Fibroblast of skin of abdomen (primary cell): ENCODE data around the gene LNPEP.

Experiments used
- DNase-seq: peaks from one replicate; pipeline ENCODE4 v3.0.0-alpha.2; 2013

The LNPEP gene

DNA sequence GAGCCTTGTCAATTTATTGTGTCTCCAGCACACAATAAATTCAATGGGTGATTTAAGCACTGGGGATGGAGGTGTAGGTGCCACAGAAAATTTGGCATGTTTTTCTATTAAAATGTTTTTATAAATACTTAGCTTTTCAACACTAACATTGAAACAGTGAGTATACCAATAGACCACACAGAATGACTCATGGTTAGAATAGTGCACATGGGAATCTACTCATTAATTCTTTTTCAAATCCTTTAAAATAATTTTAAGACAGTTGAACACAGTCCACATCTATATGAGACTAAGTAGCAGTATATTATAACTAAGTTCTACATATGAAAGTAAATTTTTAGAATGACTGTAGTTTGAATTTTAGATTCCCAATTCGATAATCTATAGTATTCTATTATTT, 67.1 kb downstream of the LNPEP start:
- peak; percentile 14 for DNase-seq

DNA sequence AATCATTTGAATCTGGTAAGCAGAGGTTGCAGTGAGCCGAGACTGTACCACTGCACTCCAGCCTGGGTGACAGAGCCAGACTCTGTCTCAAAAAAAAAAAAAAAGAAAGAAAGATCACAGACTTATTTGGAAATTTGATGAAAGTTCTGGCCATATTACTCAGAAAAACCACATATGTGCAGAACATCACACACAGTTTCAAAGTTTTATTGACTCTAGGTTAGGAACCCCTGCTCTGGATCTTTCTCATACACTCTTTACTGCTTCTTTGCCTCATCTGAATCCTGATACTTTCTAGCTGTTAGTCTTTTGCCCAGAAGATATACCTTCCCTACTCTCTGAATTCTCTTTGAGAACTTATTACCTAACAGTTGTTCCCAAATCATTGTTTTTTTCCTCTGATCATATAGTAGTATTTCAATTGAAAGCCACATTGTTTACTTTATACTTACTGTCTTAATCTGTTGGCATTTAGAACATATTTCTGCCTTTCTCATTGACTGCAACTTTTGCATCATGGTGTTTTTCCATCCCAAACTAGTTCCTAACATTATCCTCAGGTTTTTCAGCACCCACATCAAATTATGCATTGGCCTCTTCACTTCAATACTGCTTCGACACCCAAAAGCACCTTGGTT, 68.7 kb downstream of the LNPEP start:
- peak; percentile 6 for DNase-seq

DNA sequence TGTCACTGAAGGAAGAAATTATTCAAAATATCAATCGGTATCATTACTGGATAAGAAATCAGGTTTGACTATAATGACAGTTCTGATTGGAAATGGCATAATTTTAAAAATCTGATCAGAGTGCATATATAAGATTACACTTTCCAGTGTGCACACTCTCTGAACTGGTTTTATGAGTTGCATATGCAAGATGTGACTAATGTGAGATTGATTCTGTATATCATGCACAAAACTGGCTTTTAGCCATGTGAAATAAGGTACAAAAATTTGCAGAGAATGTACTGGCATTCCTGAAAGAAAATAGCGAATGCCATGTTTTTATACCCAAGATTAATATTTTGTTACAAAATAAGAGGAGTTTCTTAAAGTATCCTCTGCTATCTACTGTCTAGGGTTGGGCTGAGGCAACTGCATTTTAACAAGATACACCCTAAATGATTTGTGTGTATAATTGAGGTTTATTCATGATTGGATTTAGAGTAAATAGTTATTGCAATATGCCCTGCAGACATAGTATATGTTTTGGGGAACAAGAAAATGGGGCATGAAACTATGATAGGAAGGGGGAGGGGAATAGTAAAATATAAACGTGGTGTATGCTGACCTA, 70.7 kb downstream of the LNPEP start:
- DNase-seq, result peak; percentile 23

DNA sequence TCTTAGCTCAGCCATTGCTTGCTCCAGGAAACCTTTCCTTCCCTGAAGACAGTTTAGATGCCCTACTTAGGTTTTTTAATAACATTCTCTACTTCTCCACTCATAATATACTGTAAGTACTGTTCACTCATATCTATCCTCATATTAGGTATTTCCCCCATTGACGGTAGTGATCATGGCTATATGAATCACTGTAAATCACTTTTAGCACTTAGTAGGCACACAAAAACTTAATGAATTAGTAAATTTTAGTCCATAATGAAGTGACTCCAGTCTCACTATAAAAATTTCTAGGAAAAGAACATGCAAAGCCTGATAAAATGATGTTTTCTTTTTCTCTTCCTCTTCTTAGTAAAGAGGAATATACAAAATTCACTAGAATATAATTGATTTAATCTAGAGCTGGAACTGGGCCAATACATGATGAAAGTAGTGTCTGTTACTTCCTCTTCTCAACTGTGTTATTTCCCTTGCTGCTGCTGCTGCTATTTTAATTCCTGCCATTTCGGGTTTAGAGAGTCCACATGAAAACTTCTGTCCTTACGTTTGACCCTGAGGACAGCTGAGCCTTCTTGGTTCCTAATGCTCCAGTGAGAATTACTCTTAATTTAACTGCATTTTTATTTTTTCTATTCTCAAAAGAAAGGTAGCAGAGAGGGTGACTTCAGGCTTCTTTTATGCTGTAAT, 73.5 kb downstream of the LNPEP start:
- peak; percentile 9 for DNase-seq

DNA sequence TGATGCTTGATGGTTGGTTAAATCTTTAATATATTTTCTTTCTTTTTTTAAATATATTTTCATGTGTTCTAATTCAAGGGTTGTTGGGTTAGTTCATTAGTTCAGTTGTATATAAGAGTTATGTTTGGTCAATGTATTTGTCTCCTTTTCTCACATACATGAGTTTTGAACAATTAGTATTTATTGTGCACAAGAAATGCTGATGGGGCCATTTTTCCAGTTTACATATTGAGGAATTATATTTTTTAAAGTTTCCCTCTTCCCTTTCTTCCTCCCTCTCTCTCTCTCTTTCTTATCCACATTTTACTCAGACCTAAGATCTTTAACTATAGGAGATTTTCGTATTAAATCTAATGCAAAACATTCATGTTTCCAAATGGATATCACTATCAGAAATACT, 74.0 kb downstream of the LNPEP start:
- DNase-seq, result no peak

DNA sequence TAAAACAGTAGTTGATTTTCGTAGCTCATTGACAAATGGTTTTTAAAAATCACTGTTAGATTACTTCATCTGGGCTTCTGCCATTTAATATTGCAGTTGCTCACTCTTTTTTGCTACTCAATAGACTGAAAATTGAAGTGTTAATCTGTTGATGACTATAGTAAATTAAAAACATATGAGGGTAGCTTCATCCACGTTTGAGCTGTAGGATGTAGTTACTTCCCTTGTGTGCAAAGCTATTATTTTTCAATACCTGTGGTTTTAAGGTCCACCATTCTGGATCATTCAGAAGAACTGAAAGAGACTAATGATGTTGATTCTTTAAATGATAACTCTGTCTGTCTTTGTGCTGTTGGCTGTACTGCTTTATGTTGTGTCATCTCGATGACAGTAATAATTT, 74.7 kb downstream of the LNPEP start:
- DNase-seq, result peak; percentile 73

DNA sequence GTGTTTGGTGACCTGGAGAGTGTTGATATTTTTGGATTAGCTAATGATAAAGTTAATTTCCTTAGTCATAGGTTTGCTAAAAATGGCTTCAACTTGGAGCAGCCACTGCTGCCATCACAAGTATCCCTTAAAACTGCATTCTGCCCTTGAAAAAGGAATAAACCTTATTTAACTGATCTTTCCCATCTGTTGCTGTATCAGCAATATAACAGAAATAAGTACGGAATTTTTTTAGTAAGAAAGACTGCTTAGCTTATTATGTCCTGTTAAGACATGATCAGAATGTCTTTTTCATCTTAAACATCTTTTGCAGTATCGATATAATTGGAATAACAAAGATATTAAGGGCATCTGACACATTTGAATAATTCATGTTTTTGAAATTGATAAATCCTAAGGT, 75.7 kb downstream of the LNPEP start:
- DNase-seq, result no peak

DNA sequence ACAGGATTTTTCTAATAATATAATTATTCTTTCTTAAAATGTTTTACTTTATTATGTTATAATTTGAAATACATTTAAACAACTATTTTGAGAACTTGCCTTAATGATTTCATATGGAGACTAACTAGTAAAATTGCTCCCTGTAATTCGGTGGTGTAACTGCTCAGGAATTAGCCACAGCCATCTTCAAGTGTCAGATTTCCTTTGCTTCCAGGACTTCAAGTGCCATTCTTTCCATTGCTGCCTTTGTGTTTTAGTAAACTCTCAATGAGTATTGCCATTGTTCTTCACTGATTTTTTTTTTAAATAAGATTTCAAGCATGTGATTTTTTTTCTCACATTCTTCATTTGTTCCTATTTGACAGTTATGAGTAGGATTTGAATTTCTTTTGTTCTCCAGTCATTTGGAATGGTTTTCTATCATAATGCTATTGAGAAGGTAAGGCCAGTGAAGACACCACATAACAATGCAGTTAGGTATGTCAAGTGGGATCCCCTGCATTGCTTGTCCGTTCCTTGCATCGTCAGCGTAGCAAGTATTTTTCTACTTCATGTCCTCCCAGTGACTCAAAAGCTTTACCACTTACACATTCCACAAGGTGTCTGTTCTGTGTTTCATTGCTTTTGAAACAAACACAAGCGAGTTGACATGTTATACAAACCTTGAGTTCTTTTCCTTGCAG, 83.7 kb downstream of the LNPEP start:
- peak; percentile 75 for DNase-seq

DNA sequence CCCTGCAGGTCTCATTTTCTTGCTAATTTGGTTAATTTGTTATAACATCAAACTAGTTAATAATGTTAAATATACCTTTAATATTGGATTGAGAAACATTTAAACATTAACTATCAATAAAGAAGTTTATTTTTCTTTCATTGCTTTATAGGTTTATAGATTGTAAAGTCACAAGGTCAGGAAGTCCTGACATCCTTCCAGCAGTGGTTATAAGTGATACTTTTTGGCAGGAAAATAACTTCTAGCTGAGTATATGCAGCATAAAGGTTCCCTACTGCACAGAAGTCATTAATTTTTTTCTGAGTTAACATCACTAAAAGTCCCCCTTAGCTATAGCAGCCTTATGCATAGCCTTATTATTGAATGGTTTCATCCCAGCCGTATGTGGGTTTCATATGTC, 85.5 kb downstream of the LNPEP start:
- DNase-seq, result no peak

DNA sequence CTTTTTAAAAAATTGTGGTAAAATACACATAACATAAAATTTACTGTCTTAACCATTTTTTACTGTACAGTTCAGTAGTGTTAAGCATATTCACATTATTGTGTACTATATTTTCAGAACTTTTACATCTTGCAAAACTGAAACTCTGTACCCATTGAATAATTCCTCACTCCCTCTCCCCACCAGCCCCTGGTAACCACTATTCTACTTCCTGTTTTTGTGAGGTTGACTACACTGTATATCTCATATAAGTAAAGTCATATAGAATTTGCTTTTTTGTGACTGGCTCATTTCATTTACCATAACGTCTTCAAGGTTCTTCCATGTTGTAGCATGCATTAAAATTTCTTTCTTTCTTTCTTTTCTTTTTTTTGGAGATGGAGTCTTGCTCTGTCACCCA, 87.0 kb downstream of the LNPEP start:
- DNase-seq, result no peak

DNA sequence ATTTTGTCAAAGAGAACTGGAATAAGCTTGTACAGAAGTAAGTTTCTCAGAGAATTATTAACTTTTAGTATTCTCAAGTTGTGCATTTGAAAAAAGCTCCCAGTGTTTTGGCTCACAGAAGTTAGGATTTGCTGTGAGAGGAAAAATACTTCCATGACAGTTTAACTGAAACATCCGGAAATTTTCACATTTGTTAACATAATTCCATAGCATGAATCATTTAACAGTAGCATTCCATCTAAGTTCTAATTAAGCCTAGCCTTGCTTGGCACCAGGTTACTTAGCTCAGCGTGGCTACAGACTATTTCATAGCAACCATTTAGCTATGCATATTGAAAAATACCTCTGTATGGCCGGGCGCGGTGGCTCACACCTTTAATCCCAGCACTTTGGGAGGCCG, 90.8 kb downstream of the LNPEP start:
- DNase-seq, result peak; percentile 57

DNA sequence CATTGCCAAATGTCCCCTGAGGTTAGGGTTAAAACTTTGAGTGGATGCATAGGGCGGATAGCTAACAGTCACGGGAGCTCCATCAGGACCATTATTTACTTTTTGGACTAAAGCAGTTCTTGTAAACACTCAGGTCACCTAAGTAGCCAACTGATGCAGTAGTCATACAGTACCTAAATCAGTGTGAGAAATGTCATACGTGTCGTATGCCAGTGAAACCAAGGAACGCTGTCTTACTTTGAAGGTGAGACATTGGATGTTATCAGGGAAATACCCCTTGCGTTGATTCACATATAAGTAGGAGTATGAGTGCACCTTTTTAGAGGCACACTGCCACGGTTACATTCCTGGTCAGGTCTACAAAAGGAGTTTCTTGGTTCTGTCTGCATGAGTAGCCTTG, 101.9 kb downstream of the LNPEP start:
- no peak for DNase-seq

DNA sequence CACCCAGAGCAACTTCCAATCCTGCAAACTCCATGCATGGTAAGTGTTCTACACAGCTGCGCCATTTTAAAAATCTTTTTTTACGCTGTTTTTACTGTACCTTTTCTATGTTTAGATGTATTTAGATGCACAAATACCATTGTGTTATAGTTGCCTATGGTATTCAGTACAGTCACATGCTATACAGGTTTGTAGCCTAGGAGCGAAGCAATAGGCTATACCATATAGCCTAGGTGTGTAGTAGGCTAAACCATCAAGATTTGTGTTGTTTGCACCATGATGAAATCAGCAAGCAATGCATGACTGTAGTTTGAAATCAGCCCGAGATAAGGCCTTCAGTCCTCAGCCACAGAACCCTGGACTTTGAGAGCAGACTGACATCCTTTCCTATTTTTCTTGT, 105.4 kb downstream of the LNPEP start:
- DNase-seq, result no peak

DNA sequence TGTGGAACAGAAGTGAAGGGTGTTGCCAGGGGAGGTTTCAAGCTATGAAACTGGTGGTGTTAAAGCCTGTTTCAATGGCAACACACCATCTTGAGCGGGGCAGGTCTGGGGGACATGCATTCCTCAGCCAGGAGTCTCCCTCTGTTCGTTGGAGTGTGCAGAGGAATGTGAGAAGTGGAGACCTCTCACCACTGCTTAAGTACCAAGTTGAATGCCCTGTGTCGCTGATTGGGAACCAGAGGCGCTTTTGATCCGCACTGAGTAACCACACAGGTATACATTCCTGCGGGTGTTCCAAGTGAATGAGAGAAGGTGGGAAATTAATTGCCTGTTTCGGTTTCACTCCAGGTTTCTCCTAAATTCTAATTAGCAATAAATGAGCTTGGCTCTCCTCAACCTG, 107.1 kb downstream of the LNPEP start:
- DNase-seq, result no peak

DNA sequence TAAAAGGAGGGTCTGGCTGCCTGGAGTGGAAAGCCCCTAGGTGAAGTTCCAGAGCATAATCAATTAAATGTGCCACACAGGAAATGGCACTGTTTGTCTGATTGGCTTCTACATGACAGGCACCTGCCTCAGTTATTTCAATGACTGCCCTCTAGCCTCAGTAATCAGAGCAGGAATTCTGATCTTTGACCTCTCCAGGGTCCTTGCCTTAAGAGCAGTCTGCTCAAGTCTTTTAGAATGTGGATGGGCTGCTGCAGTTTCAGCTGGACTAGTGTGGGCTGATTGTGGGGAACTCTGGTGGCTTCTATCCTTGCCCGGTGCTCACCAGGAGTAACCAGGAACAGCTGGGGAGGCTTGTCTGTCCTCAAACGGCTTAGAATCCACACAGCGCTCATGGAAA, 107.6 kb downstream of the LNPEP start:
- no peak for DNase-seq

DNA sequence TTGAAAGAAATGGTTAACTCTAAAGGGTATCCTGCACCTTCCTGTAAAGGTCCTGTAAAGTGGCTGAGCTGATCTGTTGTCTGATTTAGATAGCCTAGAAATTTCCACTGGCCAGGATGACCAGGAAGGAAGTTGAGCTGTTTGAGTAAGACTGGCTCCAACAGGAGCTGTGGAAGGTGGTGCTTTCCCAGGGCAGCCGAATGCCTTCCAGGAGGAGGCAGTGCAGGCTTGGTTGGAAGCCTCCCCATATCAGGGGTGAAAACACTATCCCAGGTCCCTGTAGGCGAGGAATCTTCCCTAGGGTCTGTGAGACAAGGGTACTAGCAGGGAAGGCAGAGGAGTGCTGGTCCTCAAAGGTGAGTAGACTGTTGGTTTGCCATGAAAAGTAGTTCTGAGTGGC, 108.2 kb downstream of the LNPEP start:
- no peak for DNase-seq

DNA sequence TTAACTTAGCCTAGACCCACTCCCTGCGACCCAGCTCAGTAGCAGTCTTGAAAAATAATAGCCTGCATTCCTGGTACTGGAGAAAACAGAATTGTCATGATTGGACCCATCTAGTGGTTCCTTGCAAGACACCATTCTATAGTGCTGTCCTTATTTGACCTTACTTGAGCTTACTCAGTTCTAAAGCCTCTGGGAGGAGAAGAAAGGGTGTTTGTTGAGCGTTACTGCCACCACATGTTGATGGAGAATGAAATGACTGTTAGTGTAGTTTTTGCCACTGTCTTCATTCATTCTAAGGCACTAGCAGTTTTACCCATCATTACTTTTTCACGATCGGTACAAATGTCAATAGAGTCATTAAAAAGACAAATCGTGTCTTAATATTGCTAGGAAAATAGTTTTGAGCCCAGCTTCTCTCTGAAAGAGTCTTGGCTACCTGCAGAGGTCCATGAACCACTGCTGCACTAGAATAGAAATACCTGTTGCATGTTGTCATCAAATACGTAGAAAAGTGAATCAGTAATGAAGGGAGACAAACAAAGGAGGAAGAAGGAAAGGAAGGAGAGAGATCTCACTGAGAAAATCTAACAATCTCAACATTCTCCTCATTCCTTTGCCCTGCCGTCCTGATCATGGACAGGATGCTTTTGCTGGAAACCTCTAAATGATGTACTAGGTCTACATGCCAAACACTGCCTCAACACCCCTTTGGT, 110.5 kb downstream of the LNPEP start:
- DNase-seq, result peak; percentile 38

DNA sequence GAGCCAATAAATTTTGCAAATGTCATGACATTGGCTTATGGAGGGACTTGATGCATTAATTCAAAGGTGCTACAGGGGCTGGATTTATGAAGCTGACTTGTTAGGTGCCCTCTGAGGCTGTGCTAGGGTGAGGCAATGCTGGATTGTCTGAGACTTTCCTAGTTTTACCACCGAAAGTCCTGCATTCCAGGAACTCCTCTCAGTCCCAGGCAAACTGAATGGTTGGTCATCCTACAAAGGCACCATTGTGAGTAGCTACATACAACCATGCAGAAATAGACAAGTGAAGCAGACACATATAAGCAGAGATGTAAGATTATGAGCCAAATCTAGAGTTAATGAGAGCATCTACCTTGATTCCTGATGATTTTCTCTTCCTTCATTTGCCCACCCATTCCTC, 111.2 kb downstream of the LNPEP start:
- no peak for DNase-seq

DNA sequence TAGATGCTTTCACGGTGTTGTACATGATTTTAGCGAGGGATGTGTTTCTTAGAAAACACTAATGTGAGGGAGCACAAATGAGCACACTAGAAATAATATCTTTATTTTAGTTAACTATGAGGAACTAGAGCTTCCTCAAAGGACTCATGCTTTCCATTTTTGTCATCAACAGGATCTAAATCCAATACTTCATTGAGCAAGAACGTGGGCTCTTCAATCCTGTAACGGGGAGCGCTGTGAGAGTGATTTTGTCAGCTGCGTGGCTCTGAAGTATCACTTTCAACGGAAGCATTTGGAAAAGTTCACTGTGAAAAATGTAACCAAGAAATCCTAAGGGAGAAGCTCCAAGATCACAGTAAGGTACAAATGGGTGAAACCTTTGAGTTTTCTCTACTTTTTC, 113.3 kb downstream of the LNPEP start:
- DNase-seq, result no peak

DNA sequence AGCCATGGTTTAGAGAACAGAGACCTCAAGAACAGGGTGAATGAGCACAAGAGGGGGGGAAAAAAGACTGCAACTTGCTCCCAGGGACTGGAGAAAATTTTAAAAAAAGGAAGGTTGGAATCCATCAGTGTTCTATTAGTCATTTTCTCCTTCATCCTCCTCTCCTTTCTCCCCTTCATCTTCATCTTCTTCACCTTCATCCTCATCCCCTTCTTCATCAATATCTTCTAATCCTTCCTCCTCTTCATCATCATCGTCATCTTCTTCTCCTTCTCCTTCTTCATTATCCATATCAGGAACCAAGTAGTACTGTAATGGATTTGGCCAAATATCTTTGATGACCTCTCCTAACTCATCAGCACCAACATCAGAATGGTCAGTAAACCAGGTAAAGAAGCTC, 120.4 kb downstream of the LNPEP start:
- no peak for DNase-seq

DNA sequence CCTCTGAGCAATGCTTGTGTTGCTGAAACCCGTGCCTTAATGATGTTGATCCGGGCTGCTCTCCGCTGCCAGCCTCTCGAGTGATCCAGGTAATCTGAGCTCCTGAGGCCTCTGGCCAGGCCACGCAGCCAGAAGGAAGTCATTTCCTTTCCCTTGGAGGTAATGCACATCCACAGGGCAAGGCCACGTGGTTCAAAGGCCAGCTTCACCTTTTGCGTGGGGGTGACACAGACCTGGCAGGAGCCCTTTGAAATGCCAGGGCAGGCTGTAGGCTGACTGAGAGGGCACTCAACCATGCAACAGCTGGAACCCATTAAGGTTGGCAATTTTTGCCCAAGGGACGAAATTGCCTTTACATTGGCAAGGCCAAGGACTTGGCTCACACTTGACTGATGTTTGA, 126.2 kb downstream of the LNPEP start:
- DNase-seq, result no peak

DNA sequence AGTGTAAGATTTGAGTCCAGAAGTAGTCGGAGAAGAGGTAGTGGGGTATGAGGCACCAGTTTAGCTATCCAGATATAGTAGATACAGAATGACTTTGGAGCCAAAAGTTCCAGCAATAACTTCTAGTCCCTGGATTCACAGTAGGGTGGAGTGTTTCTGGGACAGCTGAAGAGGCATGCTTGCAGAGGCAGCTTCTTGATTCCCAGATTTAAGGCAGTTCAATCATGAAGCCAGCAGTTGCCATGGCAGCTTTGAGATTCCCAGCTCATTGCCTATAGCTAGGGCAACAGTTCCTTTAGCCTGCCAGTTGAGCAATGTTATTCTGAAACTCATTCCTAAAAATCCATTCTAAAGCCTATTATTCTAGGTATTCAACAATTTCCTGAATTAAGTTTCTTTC, 127.4 kb downstream of the LNPEP start:
- no peak for DNase-seq

DNA sequence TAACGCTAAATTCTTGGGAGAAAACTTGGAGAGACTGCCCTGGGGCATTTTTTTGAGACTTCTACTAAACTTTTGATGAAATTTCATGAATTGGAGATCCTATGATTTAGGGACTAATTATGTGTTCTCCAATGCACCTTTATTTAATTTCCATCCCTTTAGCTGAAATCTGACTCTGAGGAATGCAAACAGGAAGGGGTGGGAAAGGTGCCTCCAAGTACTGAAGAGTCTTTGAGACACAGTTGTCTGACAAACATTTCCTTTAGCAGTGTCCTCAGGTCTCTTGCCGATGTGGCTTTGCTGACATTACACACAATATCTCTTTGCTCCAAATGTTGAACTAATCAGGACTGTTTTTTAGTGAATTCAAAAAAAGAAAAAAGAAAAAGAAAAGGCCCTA, 129.6 kb downstream of the LNPEP start:
- DNase-seq, result no peak
